Left colon (tissue), 2 donors: ENCODE results near the gene TACR1. TPM values are rescaled to one million over a fixed set of nuclear protein-coding genes. Genes with fewer than 3 reads are reported as not detected.
"Not testable (repeated sequence)": the region's sequence is repeated elsewhere in the genome, so short reads cannot be mapped to it uniquely, and the experiment has no call there.

Experiments
- ATAC-seq: fragments of 200-7000 bp; cut with Tn5 transposase; one replicate; pipeline ENCODE4 v1.9.1; 2020; ENCODE audit warnings: mild to moderate bottlenecking, moderate library complexity
- DNase-seq, 2 donors: peaks; one replicate each; pipeline ENCODE4 v3.0.0-alpha.2; 2020
- intact Hi-C, 2 donors: fragments of 100-400 bp; cut with DNase I in 1 of 2; cut with micrococcal nuclease in 1 of 2; formaldehyde crosslinking; loops; one replicate each; pipeline versions ENCODE4 v1.11.2 to v1.14.0; 2022; cut with DNase I, micrococcal nuclease
- long read RNA-seq: library from polyadenylated mRNA; unstranded; transcript quantifications from one replicate; pipeline ENCODE4 v2.0.0, GENCODE V29; 2021
- total RNA-seq, 2 donors: library from RNA; stranded (reverse); fragmentation: NEBNext Ultra II Directional; extraction: Animal tissue kit (Norgen Biotek cat#: 25700); gene quantifications; one replicate each; pipeline ENCODE4 v1.2.1, GENCODE V29; 2021
- donor health status: DM: no; HTN: no; CAD: no.
- donor health status: DM: yes; HTN: yes; CAD: no.

Gene TACR1, protein sequence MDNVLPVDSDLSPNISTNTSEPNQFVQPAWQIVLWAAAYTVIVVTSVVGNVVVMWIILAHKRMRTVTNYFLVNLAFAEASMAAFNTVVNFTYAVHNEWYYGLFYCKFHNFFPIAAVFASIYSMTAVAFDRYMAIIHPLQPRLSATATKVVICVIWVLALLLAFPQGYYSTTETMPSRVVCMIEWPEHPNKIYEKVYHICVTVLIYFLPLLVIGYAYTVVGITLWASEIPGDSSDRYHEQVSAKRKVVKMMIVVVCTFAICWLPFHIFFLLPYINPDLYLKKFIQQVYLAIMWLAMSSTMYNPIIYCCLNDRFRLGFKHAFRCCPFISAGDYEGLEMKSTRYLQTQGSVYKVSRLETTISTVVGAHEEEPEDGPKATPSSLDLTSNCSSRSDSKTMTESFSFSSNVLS
- 1 to 10 TPM in 1 of 2 donors, under 1 TPM in 1; 0.34 to 1.1 TPM for total RNA-seq
- long read RNA-seq, result 0 reads

DNA sequence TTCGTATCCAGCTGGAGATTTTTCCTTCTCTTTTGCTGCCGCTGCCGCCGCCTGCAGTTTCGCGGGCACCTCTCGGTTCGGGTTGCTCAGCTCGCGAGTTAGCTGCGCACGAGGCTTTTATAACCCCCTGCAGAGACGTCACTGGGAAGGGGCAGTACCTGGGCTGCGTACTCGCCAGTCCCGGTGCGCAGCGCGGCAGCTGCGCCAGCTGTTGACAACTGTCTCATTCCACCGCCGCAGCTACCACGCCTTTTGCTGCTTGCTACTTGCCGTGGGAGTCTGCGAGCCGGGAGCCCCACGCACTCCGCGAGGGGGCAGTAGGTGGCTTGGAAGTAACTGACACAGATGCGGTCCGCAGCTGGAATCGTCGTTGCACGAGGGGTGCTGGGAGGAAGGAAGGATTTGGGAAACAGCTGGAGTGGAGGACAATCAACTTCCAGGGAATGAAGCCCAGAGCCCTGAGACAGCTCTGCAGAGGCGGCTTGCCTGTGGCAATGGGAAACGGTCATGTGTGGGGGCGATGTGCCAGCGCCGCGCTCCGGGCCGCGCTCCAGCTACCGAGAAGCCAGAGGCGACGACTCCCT lies at the start of gene TACR1:
TACR1 (minus strand) TSS at position 93 of the 584 bp plus-strand sequence. CDS start 586 bp downstream, outside the sequence.
- DNase-seq (peak; percentile 28 to 63), ATAC-seq (peak; percentile 67)
- intact Hi-C loops, result no loop called here

DNA sequence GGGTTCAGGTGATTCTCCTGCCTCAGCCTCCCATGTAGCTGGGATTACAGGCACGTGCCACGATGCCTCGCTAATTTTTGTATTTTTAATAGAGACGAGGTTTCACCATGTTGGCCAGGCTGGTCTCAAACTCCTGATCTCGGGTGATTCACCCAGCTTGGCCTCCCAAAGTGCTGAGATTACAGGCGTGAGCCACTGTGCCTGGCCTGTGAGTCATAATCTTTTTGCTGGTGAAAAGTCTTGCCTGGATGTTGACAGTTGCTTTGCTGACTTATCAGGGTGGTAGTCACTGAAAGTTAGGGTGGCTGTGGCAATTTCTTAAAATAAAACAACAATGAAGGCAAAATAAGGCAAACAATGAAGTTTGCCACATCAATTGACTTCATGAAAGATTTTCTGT lies 49.3 kb upstream of the TACR1 start:
- ATAC-seq, DNase-seq, intact Hi-C loops: not testable (repeated sequence)

DNA sequence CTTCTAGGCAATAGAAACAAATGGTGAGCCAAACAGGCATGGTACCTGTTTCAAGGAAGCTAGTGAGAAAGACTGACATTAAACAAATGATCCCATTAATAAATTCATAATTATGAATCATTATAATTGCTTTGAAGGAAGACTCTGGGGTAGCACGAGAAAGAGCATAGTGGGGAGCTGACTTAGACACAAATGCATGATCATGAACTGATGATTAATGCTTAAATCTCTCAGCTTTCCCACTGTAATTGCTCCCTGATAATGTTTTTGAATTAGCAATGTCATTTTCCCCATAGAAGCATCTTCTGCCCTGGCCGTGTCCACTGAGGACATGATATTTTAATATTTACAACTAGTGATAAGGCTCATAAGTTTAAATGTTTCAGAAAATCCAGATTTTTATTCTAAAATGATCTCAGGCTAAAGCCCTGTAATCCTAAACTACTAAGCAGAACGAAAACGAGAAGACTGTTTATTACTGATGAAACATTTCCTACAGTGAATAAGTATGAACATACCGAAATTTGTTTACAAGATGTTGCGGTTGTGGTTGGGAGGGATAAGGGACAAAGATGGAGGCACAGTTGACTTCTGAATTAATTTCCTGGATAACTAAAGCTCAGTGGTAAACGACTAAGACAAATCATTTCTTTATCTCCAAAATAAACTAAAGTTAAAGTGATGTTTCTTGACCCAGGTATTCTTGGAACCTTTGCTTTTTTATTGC lies 47.3 kb upstream of the TACR1 start:
- no peak for ATAC-seq
- intact Hi-C loops, result no loop called here
- no peak for DNase-seq

DNA sequence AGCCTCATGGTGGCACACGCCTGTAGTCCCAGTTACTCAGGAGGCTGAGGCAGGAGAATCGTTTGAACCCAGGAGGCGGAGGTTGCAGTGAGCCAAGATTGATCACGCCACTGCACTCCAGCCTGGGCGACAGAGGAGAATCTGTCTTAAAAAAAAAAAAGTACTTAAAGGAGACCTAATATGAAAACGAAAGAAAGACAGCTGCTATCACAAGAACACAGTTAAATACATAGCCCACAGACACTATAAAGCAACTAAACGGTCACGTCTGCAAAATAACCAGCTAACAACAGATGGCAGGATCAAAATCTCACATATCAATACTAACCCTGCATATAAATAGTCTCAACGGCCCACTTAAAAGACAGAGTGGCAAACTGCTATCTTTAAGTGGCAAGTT lies 43.9 kb upstream of the TACR1 start:
- ATAC-seq (no peak), DNase-seq (no peak)
- intact Hi-C loops, result no loop called here

DNA sequence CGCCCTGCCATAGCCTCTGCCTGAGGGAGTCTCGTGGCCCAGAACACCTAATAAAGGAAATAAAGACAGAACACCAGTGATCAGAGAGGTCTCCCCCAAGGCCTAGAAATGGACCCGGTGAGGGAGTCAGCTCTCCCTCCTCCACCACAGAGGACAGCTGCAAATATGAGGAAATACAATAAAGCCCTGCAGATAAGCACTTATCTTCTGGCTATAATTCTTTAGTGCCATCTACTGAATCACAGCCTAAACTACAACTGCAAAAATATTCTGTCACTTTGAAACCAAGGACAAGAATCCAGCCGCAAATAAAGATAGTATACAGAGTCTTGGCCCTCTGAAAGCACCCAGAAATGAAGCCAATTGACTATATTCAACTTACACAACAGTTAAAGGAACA lies 42.4 kb upstream of the TACR1 start:
- DNase-seq (no peak), ATAC-seq (no peak)
- intact Hi-C loops, result no loop called here

DNA sequence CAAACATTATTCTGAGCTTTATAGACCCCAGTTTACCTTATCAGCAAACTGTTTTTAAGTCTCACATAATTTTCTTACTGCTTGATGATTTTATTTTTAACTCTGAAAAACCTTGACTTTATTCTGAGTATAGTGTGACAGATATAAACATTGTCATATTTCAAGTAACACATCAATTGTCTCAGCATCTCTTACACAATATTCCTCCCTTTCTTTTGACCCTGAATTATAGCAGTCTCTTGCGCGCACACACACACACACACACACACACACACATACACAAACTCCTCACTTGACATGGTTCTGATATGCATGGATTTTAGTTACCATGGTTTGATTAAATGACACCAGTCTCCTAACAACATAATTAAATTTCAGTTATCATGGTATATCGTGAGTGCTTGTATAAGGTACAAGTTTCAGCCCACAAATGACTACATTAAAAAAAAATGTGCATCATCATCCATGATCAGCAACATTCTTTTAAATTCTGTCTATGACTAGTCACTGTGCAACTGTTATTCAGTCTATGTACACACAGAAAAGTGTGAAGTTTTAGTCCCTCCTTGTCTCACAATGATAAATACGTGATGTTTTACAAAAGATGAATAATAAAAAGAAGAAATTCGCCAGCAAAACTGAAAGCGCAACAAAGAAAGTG lies 39.5 kb upstream of the TACR1 start:
- intact Hi-C loops, result no loop called here

DNA sequence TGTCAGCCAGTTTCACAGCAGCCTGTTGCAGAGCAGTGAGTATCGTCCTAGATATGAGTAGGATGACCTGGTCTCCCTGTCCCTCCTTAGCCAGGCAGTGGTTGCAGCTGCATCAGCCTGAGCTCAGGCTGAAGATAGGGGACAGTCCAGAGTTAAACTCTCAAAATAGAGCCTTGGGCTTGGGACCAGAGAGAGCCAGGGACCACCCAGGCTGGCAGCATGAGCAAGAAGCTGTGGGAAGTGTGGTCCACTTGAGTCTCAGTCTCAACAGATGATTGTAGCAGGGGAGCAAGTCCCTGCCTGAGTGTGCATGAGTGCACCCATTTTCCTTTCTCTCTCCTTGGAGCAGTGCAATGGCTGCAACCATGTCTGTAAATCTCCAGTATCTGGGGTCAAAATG lies 38.0 kb upstream of the TACR1 start:
- ATAC-seq, result no peak
- intact Hi-C loops, result no loop called here
- no peak for DNase-seq

More for the DNA sequence above, 39.5 kb upstream of the TACR1 start:
- DNase-seq (no peak), ATAC-seq (no peak)

DNA sequence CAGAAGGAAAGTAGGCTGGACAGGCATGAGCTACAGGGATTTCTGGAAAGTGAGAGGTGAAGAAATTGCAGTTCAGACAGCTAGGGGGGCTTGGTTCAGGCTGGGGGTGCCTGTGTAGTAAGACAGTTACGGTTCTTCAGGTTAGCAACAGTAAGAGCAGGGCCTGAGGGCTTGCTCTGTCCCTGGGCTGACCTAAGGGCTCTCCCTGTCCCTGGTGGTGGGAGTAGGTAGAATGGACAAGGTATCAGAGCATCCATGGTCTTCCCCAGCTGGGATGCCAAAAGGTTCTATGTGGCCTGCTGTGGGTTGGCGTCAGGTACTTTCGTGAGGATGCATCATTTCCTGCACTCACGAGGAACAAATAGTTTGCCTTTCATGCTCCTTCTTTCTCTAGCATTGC lies 34.6 kb upstream of the TACR1 start:
- ATAC-seq, result no peak

DNA sequence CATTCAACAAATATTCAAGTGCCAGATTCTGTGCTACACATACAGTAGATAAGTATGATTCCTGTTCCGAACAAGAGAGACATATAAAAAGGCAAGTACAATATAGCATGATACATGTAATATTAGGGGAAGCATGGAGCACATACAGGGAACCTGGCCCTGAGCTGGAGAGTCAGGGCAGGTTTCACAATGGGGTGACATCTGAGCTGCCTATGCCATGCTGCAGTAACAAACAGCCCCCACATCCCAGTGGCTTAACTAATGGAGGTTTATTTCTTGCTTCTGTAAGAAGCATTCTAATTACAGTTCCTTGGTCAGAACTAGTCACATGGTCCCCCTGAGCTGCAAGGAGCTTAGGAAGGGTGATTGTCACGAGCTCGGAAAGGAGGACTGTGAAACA lies 27.3 kb upstream of the TACR1 start:
- intact Hi-C loops, result no loop called here
- ATAC-seq (no peak), DNase-seq (no peak)

More for the DNA sequence above, 34.6 kb upstream of the TACR1 start:
- intact Hi-C loops, result no loop called here
- no peak for DNase-seq

DNA sequence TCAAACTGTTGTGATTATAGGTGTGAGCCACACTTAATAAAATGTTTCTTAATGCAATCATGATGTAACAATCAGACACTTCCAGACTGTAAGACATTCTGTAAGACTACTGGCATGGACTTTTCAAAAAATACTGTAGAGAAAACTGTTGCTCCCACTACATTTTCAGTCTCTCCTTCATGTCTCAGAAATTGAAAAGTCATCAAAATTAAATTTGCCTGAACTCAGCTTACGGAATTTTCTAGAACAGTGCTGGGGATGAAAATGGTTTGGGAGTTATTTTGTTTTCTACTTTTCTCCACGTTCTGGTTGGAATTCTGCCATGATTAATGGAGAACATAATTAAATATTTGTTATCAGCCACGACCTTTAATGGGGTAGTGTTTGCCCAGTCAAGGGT lies 26.8 kb upstream of the TACR1 start:
- no peak for DNase-seq
- no peak for ATAC-seq
- intact Hi-C loops, result no loop called here

DNA sequence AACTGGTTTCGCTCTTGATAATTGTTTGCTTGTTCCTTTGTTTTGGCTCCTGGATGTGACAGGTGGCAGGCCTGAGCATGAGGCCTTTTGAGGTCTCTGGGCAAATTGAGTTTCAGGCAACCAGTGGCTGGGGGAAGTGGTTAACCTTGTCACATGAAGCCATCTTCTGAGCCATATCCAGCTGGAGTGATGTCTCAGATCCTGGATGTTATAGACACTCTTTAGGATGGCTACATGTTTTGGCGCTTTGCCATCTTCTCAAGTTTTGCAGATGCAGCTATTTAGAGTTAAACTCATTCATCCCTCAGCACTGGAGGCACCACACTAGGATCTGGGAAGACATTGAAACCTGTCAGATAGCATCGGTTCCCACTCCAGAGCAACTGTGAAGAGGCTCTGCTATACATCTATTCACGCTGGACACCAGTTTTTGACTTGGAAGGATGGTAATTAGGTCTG lies 25.3 kb upstream of the TACR1 start:
- DNase-seq (no peak), ATAC-seq (no peak)
- intact Hi-C loops, result no loop called here

DNA sequence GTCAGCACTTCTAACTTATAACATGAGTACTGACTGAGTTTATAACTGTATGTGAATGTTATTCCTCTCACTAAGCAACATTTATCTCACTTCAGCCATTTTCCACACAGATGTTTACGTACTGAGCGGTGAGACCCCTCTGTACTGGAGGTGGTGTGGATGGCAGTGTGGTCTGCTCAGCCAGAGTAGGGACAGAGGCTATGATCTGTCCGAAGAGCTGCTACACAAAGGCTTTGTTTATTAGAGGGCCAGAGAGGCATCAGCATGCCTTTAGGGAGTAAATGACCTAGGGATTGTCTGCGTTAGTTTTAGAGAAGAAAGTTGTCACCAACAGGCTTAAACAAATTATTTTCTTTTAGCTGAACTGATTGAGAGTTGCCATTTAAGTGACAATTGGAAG lies 23.2 kb upstream of the TACR1 start:
- no peak for ATAC-seq
- intact Hi-C loops, result no loop called here
- DNase-seq, result no peak

DNA sequence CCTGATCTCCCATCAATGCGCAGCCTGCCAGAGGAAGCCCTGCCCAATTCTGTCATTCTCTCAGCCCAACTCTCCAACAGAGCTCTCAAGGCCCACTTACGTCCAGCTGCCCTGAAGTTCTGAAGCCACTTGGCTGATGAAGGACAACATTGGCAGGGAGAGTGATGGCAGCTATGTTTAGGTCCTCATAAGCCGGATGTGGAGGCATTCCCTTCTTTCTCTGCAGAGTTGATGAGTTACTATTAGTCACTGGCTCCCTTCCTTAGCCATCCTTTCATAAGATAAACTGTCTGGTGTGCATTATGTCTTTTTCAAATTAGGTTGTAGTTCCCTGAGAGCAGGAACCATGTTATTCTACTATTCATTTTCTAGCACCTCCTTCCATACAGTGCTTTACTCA lies 22.5 kb upstream of the TACR1 start:
- no peak for ATAC-seq
- DNase-seq, result no peak
- intact Hi-C loops, result no loop called here

DNA sequence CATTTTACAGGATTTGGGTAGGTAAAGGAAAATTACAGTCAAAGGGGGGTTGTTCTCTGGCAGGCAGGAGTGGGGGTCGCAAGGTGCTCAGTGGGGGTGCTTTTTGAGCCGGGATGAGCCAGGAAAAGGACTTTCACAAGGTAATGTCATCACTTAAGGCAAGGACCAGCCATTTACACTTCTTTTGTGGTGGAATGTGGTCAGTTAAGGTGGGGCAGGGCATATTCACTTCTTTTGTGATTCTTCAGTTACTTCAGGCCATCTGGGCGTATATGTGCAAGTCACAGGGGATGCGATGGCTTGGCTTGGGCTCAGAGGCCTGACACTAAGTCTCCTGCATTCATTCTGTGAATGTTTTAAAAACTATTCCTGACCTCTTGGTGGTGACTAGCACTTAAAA lies 19.9 kb upstream of the TACR1 start:
- ATAC-seq, intact Hi-C loops, DNase-seq: not testable (repeated sequence)

DNA sequence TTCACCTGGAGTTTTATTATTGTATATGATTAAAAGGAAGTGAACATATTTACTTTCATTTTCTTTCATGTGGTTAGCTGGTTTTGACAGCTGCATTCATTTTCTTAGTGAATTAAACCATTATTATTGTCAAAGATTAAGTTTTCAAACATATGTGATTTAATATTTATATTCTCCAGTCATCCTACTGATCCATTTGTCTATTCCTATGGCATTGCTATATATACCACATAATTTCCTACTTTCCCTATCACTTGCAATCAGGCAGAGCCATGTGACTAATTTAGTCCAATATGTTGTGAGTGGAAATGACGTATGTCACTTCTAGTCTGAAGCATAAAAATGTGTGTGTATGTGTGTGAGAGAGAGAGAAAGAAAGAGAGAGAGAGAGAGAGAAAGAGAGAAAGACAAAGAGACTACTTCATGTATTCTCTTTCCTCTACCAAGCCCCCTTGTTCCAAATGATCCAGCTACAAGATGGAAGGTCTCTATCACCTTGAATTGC lies 12.0 kb upstream of the TACR1 start:
- DNase-seq (no peak), ATAC-seq (no peak)
- intact Hi-C loops, result no loop called here

DNA sequence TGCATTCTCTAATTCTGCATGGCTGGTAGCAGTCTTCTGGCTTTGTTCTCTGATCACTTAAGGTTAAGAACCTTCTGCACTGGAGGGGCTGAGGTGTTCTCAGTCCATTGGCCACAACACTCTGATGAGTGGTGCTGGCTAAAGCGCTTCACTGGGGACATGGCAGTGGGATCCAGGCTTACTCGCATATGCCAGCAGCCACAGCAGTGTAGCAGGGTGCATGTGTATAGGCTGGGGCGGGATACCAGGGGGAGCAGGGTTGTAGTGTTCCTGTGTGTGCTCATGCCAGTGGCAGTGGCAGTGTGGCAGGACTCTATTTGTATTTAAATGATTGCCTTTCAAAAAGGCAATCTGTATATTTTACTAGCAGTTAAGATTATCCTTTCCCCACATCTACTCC lies 11.1 kb upstream of the TACR1 start:
- DNase-seq, result no peak
- intact Hi-C loops, result no loop called here
- ATAC-seq, result no peak

DNA sequence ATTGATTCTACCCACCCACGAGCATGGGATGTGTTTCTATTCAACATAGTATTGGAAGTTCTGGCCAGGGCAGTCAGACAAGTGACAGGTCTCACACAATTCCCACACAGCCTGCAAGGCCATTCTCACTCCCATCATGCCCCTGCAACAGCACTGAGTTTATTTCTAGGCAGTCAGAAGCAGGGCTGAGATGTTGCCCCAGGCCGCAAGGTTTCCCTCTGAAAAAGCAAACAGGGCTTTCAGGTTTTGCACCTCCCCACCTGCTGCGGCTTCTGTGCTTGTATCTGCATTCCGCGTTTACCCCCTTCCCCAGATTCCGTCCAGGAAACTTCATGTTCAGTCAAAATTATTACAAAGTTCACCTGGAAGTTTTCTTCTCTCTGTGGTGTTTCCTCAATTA lies 9.4 kb upstream of the TACR1 start:
- intact Hi-C loops, result no loop called here
- no peak for DNase-seq
- ATAC-seq, result no peak

DNA sequence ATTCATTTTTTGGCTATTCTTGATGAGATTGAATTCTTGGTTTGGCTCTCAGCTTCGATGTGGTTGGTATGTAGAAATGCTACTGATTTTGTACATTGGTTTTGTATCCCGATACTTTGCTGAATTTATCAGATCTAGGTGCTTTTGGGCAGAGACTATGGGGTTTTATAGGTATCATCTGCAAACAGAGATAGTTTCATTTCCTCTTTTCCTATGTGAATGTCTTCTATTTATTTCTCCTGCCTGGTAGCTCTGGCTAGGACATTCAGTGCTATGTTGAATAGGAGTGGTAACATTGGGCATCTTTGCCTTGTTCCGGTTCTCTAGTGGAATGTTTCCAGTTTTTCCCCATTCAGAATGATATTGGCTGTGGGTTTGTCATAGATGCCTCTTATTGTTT lies 5.5 kb upstream of the TACR1 start:
- no peak for DNase-seq
- no peak for ATAC-seq
- intact Hi-C loops, result no loop called here

DNA sequence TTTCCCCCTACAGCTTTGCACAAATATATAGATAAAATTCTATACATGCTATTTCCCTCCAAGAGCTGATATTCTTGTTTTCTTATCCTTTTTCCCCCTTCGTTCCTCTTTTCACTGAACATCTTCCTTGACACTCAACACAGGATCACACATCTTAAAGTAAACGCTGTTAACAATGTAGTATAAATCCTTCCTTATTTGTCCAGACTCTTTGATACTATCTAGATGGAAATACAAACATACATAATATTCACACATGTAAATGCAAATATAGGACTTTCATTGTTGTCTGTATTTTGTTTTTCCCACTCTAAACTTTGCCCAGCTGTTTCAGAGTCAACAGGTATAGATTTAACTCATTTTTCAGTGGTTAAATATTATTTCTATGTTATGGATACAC lies 3.0 kb upstream of the TACR1 start:
- ATAC-seq, result no peak
- intact Hi-C loops, result no loop called here

More for the DNA sequence above, 3.0 kb upstream of the TACR1 start:
- DNase-seq, result no peak
